Pulmonary artery endothelial cell (primary cell): ENCODE data around the gene CDH16. TPM values are rescaled to one million over a fixed set of nuclear protein-coding genes. Genes with fewer than 3 reads are reported as not detected.
A peak's percentile ranks its signal among the peaks of the same experiment; 100 is the strongest.
"Not testable (repeated sequence)": the region's sequence is repeated elsewhere in the genome, so short reads cannot be mapped to it uniquely, and the experiment has no call there.

ENCODE experiments used
- DNase-seq: peaks from one replicate; pipeline ENCODE4 v3.0.0-alpha.2; 2011; ENCODE audit warnings: low read depth, low spot score
- total RNA-seq: library from RNA; depleted of rRNA; stranded (reverse); fragments of >200 nt; gene quantifications from 2 replicates; pipeline ENCODE4 v1.2.3, GENCODE V29; 2014

CDH16 gene
- total RNA-seq, 1 donor from 2014 or later = not detected

GRCh38 chr16:66898207-66898606, 20.5 kb downstream of the CDH16 start:
- no peak for DNase-seq

DNA sequence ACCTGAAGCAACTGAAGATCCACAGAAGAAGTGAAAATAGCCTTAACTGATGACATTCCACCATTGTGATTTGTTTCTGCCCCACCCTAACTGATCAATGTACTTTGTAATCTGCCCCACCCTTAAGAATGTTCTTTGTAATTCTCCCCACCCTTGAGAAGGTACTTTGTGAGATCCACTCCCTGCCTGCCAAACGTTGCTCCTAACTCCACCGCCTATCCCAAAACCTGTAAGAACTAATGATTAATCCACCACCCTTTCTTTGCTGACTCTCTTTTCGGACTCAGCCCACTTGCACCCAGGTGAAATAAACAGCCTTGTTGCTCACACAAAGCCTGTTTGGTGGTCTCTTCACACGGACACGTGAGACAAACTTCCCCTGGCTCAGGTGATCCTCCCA, 22.0 kb downstream of the CDH16 start:
- not testable (repeated sequence) for DNase-seq

- DNase-seq = no peak
Measured at GRCh38 chr16:66895999-66896398, 22.7 kb downstream of the CDH16 start.

DNA sequence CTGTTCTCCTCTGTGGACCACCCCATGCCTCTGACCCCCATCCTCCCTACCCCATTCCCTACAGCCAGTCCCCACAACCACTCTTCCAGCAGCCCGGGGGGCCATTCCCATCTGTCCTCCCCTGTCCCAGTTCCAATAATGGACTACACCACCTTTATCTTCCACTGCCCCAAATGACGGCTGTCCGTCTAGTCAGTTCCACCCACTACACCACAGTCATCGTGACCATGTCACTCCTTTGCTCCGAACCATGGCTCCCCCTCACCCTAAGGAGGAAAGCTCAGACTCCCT, 23.1 kb downstream of the CDH16 start:
- DNase-seq = no peak

GRCh38 chr16:66894948-66895688, 23.6 kb downstream of the CDH16 start:
- DNase-seq = peak; percentile 30

- DNase-seq = no peak
Measured at GRCh38 chr16:66894055-66894454, 24.6 kb downstream of the CDH16 start.

GRCh38 chr16:66891797-66892196, 26.9 kb downstream of the CDH16 start:
- no peak for DNase-seq

- no peak for DNase-seq
Measured at GRCh38 chr16:66891360-66891759, 27.3 kb downstream of the CDH16 start.

DNA sequence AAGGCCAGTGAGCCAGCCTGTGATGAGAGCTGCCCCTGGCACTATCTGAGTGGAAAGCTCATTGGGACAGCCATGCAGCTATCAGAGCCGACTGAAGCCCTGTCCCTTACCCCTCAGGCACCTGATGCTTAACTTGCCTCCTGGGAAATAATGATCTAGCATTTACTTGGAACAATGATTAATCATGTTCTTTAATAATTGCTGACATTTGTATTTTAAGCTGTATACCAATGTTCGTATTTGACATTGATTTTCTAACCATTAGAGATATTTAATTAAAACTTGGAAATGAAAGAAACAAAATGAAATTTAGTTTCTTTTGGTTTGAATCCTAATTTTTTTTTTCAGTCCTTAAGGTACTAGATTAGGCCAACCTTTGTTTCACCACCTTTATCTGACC, 27.9 kb downstream of the CDH16 start:
- no peak for DNase-seq

DNA sequence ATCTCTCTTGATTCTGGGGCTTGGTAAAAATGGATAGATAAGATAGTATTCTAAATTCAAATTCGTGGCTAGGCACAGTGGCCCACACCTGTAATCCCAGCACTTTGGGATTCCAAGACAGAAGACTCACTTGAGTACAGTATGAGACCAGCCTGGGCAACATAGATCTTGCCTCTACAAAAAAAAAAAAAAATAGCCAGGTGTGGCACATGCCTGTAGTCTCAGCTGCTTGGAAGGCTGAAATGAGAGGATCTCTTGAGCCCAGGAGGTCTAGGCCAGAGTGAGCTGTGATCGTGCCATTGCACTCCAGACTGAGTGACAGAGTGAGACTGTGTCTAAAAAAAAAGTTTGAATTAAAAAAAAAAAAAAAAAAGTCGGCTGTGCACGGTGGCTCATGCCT, 29.1 kb downstream of the CDH16 start:
- DNase-seq = no peak

GRCh38 chr16:66888647-66889615, 29.8 kb downstream of the CDH16 start:
- DNase-seq = no peak

DNA sequence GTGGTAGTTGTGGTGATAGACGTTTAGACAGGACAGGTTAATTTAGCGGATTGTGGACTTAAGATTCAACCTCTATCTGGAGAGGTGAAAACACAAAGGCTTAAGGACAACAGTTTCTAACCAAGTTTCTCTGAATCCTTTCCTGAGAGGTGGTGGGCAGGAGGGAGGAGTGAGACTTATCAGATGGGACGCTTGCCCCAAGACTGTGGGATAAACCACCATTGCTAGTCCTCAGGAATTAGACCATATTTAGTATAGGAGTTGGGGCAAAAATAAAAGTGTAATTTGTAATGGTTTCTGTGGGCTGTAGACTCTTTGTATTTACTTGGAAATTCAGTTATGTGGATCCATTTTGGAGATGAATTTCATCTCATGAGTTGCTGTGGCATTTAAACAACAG, 31.8 kb downstream of the CDH16 start:
- no peak for DNase-seq

DNA sequence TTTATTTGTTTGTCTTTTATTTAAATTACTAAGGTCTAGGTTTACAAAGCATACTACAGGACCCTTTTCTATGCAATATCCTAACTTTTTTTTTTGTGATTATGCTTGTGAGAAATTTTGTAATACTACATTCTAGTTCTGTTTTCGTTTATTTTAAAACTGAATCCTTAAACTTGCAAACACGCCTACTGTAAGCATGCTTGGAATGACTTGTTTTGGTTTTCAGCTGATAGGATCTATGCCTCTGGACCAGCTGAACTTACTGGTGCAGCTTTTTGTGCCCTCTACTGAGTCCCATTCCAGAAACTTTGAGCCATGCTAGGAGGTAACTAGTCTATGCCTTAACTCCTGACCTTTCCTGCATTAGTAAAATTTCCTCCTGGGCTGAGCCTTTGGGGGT, 32.4 kb downstream of the CDH16 start:
- no peak for DNase-seq

DNA sequence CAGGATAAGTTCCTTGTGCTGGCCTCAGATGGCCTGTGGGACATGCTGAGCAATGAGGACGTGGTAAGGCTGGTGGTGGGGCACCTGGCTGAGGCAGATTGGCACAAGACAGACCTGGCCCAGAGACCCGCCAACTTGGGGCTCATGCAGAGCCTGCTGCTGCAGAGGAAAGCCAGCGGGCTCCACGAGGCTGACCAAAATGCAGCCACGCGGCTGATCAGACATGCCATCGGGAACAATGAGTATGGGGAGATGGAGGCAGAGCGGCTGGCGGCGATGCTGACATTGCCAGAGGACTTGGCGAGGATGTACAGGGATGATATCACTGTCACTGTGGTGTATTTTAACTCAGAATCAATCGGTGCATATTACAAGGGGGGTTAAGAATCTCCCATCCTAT, 33.2 kb downstream of the CDH16 start:
- no peak for DNase-seq

DNA sequence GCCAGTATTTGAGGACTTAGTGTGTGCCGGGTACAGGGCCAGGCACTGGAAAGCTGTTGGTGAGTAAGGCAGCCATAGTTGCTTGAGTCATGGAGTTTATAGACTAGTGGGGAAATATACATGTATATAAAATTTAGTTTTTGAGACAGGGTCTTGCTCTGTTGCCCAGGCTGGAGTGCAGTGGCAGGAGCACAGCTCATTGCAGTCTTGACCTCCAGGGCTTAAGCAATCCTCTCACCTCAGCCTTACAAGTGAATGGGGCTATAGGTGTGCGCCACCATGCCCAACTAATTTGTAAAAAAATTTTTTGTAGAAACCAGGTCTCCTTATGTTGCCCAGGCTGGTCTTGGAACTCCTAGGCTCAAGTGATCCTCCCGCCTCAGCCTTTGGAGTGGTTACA, 36.0 kb downstream of the CDH16 start:
- DNase-seq = no peak

- no peak for DNase-seq
Measured at GRCh38 chr16:66881964-66882508, 36.6 kb downstream of the CDH16 start.

- no peak for DNase-seq
Measured at GRCh38 chr16:66881560-66881959, 37.1 kb downstream of the CDH16 start.

- DNase-seq = no peak
Measured at GRCh38 chr16:66881014-66881417, 37.7 kb downstream of the CDH16 start.

GRCh38 chr16:66880288-66881013, 38.2 kb downstream of the CDH16 start, which contains the start of gene PDP2:
TSS of gene PDP2 (plus strand) at chr16:66880515. CDS start at chr16:66884285, 3,770 bp downstream.
- peak; percentile 64 for DNase-seq

- no peak for DNase-seq
Measured at GRCh38 chr16:66878067-66878466, 40.6 kb downstream of the CDH16 start.

- no peak for DNase-seq
Measured at GRCh38 chr16:66874079-66874775, 44.5 kb downstream of the CDH16 start.
